Keratinocyte (primary cell): ENCODE data around the gene CLDN10. TPM values are rescaled to one million over a fixed set of nuclear protein-coding genes. Genes with fewer than 3 reads are reported as not detected.

Experiments
- DNase-seq: peaks from one replicate; pipeline ENCODE4 v3.0.0-alpha.2; 2011; ENCODE audit warnings: low read depth, missing footprints, low spot score
- FAIRE-seq: peaks from 2 replicates; lab custom pipeline; 2011; peaks lifted over from hg19 to GRCh38; lab: Jason Lieb, UNC
- H2AFZ ChIP-seq: 2 replicates; pipeline ENCODE4 v1.6.0; 2012; ENCODE audit warnings: low read length, control low read depth, inconsistent platforms; ENCODE audit not compliant: control insufficient read depth
- H3K27ac ChIP-seq: 2 replicates; pipeline ENCODE4 v1.5.1; 2011; ENCODE audit warnings: low read length; ENCODE audit not compliant: control insufficient read depth, insufficient read depth
- H3K27me3 ChIP-seq: 3 replicates; pipeline ENCODE4 v1.6.0; 2011; ENCODE audit warnings: low read length; ENCODE audit not compliant: control insufficient read depth, insufficient read depth; ENCODE audit errors: extremely low read depth
- H3K36me3 ChIP-seq, 2 experiments: 2 replicates in 1 of 2; 3 replicates in 1 of 2; pipeline ENCODE4 v1.5.1; 2011; ENCODE audit warnings: low read length in 2 of 2, mild to moderate bottlenecking in 1 of 2; ENCODE audit not compliant: control insufficient read depth in 2 of 2, insufficient read depth in 2 of 2; ENCODE audit errors: extremely low read depth in 1 of 2
- H3K4me1 ChIP-seq: 3 replicates; pipeline ENCODE4 v1.5.1; 2011; ENCODE audit warnings: low read length; ENCODE audit not compliant: control insufficient read depth, insufficient read depth; ENCODE audit errors: extremely low read depth
- H3K4me2 ChIP-seq: 3 replicates; pipeline ENCODE4 v1.6.0; 2011; ENCODE audit warnings: low read depth, low read length; ENCODE audit not compliant: control insufficient read depth, insufficient read depth; ENCODE audit errors: extremely low read depth
- H3K4me3 ChIP-seq, 3 experiments: fragments of 200-600 bp in 1 of 3; sonication (generic) in 1 of 3; 2 replicates in 2 of 3; 3 replicates in 1 of 3; pipeline ENCODE4 v1.5.1; 2011 to 2016; ENCODE audit warnings: low read length in 3 of 3, mild to moderate bottlenecking in 3 of 3, control low read depth in 2 of 3, inconsistent platforms in 1 of 3, low read depth in 1 of 3, mixed read lengths in 1 of 3, mixed run types in 1 of 3, moderate library complexity in 1 of 3; ENCODE audit not compliant: control insufficient read depth in 2 of 3, insufficient read depth in 2 of 3; ENCODE audit errors: extremely low read depth in 1 of 3
- H3K79me2 ChIP-seq: 2 replicates; pipeline ENCODE4 v1.6.0; 2012; ENCODE audit warnings: low read length; ENCODE audit not compliant: control insufficient read depth, insufficient read depth
- H3K9ac ChIP-seq: 3 replicates; pipeline ENCODE4 v1.6.0; 2011; ENCODE audit warnings: low read length; ENCODE audit not compliant: control insufficient read depth, insufficient read depth; ENCODE audit errors: extremely low read depth
- H3K9me1 ChIP-seq: 3 replicates; pipeline ENCODE4 v1.6.0; 2011; ENCODE audit warnings: low read length; ENCODE audit not compliant: control insufficient read depth, insufficient read depth; ENCODE audit errors: extremely low read depth
- H3K9me3 ChIP-seq: 2 replicates; pipeline ENCODE4 v1.5.1; 2012; ENCODE audit warnings: low read depth, low read length; ENCODE audit not compliant: control insufficient read depth
- H4K20me1 ChIP-seq: 3 replicates; pipeline ENCODE4 v1.6.0; 2011; ENCODE audit warnings: low read length; ENCODE audit not compliant: control insufficient read depth, insufficient read depth; ENCODE audit errors: extremely low read depth
- EZH2 ChIP-seq: IDR thresholded peaks from one replicate; pipeline ENCODE4 v1.6.1; 2012; ENCODE audit warnings: inconsistent platforms, mild to moderate bottlenecking, low read length, moderate library complexity
- dilution Hi-C: fragments of 300-500 bp; cut with MboI; formaldehyde crosslinking; loops from one replicate; pipeline ENCODE4 v1.7.0; 2020; ENCODE audit warnings: low sequenced_read_pairs; ENCODE audit not compliant: extremely low pct_ligation_motif_present
- polyA plus RNA-seq, 5 experiments: library from polyadenylated mRNA; depleted of rRNA in 3 of 5; stranded (reverse) in 3 of 5; stranded (forward) in 1 of 5; unstranded in 1 of 5; fragments of >200 nt; gene quantifications; 1 replicate in 1 of 5; 2 replicates in 3 of 5; 3 replicates in 1 of 5; pipeline versions ENCODE4 v1.2.1 to v1.2.3, GENCODE V29; 2011 to 2012; ENCODE audit warnings: missing spikeins in 2 of 5, low read depth in 1 of 5, low replicate concordance in 1 of 5
- TF ChIP-seq, protein P1 (sequence below), 3 experiments: IDR thresholded peaks in 1 of 3; conservative IDR thresholded peaks in 1 of 3; optimal IDR thresholded peaks in 1 of 3; 2 replicates in 2 of 3; 3 replicates in 1 of 3; pipeline versions ENCODE3 to v1.5.1; 2011; ENCODE audit warnings: low read length in 3 of 3, mild to moderate bottlenecking in 3 of 3, moderate library complexity in 2 of 3, control low read depth in 1 of 3, inconsistent platforms in 1 of 3; ENCODE audit not compliant: insufficient read depth in 2 of 3; ENCODE audit errors: extremely low read depth in 1 of 3

Gene CLDN10
- polyA plus RNA-seq, 1 donor (not counting 4 experiments of a cell fraction or from before 2014, with no cell fraction given): not detected

GRCh38 chr13:95593462-95593861, 40.9 kb downstream of the CLDN10 start:
- no peak overlapping the region for H3K4me3 ChIP-seq
- no peak overlapping the region for H3K9ac ChIP-seq
- no peaks in the 10 kb centered on the region for H3K9me1 ChIP-seq
- H3K9me3 ChIP-seq: no peaks in the 10 kb centered on the region
- peaks cover 5% of the 10 kb centered on the region for H3K27me3 ChIP-seq
- FAIRE-seq: no peak
- DNase-seq: no peak
- dilution Hi-C loops: no loop called here
- H2AFZ ChIP-seq: no peak overlapping the region
- peaks cover 1% of the 10 kb centered on the region for H3K4me1 ChIP-seq
- H3K27ac ChIP-seq: no peak overlapping the region
- H4K20me1 ChIP-seq: no peaks in the 10 kb centered on the region
- TF ChIP-seq EZH2: no peak
- TF ChIP-seq, protein P1, sequence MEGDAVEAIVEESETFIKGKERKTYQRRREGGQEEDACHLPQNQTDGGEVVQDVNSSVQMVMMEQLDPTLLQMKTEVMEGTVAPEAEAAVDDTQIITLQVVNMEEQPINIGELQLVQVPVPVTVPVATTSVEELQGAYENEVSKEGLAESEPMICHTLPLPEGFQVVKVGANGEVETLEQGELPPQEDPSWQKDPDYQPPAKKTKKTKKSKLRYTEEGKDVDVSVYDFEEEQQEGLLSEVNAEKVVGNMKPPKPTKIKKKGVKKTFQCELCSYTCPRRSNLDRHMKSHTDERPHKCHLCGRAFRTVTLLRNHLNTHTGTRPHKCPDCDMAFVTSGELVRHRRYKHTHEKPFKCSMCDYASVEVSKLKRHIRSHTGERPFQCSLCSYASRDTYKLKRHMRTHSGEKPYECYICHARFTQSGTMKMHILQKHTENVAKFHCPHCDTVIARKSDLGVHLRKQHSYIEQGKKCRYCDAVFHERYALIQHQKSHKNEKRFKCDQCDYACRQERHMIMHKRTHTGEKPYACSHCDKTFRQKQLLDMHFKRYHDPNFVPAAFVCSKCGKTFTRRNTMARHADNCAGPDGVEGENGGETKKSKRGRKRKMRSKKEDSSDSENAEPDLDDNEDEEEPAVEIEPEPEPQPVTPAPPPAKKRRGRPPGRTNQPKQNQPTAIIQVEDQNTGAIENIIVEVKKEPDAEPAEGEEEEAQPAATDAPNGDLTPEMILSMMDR (optimal IDR thresholded peaks at IDR 0.05 in 1 of 3, IDR thresholded peaks at IDR 0.05 in 1 of 3, conservative IDR thresholded peaks at IDR 0.05 in 1 of 3; ENCODE audit: extremely low read depth in 1 of 3, insufficient read depth in 2 of 3, low read length in 3 of 3): no peak
- no peaks in the 10 kb centered on the region for H3K79me2 ChIP-seq
- H3K4me2 ChIP-seq: no peak overlapping the region
- no peaks in the 10 kb centered on the region for H3K36me3 ChIP-seq

- TF ChIP-seq EZH2: no peak
- TF ChIP-seq, protein P1 (optimal IDR thresholded peaks at IDR 0.05 in 1 of 3, IDR thresholded peaks at IDR 0.05 in 1 of 3, conservative IDR thresholded peaks at IDR 0.05 in 1 of 3; ENCODE audit: extremely low read depth in 1 of 3, insufficient read depth in 2 of 3, low read length in 3 of 3): no peak
- H3K79me2 ChIP-seq: no peaks in the 10 kb centered on the region
Measured at GRCh38 chr13:95596701-95597100, 44.2 kb downstream of the CLDN10 start.

More at GRCh38 chr13:95596701-95597100, 44.2 kb downstream of the CLDN10 start:
- Histone ChIP-seq H3K4me3 (no peak overlapping the region), H3K4me1 (no peaks in the 10 kb centered on the region), H3K9me3 (no peaks in the 10 kb centered on the region), H3K4me2 (no peak overlapping the region), H3K27me3 (peaks cover 12% of the 10 kb centered on the region), H4K20me1 (no peaks in the 10 kb centered on the region), H3K9ac (no peak overlapping the region), H3K36me3 (no peaks in the 10 kb centered on the region), H3K9me1 (no peaks in the 10 kb centered on the region), H3K27ac (no peak overlapping the region), H2AFZ (no peak overlapping the region)
- DNase-seq (no peak), FAIRE-seq (no peak)
- dilution Hi-C loops: no loop called here
